Activated B cell treated with CpG ODN at 0.5 μM for 24 hours (primary cell): ENCODE results near the gene HNRNPM. TPM values are rescaled to one million over a fixed set of nuclear protein-coding genes. Genes with fewer than 3 reads are reported as not detected.
"Not testable (repeated sequence)": the region's sequence is repeated elsewhere in the genome, so short reads cannot be mapped to it uniquely, and the experiment has no call there.

ENCODE experiments used
- ATAC-seq: fragments of 200-7000 bp; cut with Tn5 transposase; one replicate; pipeline ENCODE4 v1.10.0; 2021; ENCODE audit warnings: low read depth, mild to moderate bottlenecking, moderate library complexity
- CTCF ChIA-PET: fragments of 350-600 bp; sonication (Branson Sonifier 250); formaldehyde crosslinking; loops from one replicate; lab custom pipeline; 2021; ENCODE audit warnings: antibody characterized with exemption; lab: Charles Lee
- POLR2A ChIA-PET: fragments of 350-600 bp; sonication (Branson Sonifier 250); formaldehyde crosslinking; loops from one replicate; lab custom pipeline; 2021; ENCODE audit warnings: antibody characterized with exemption; lab: Charles Lee
- DNase-seq: peaks from one replicate; pipeline ENCODE4 v3.0.0; 2022
- H3K27ac Mint-ChIP-seq: one replicate; pipeline ENCODE4 v1.8.0; 2020; ENCODE audit warnings: mixed read lengths
- H3K27me3 Mint-ChIP-seq: one replicate; pipeline ENCODE4 v1.8.0; 2021; ENCODE audit warnings: mixed read lengths
- H3K36me3 Mint-ChIP-seq: one replicate; pipeline ENCODE4 v1.8.0; 2021; ENCODE audit warnings: low read depth, mixed read lengths
- H3K4me1 Mint-ChIP-seq: one replicate; pipeline ENCODE4 v1.8.0; 2021; ENCODE audit warnings: mixed read lengths
- H3K4me3 Mint-ChIP-seq: one replicate; pipeline ENCODE4 v1.8.0; 2020; ENCODE audit warnings: mild to moderate bottlenecking, mixed read lengths
- H3K9me3 Mint-ChIP-seq: one replicate; pipeline ENCODE4 v1.8.0; 2020; ENCODE audit warnings: mixed read lengths
- CTCF ChIP-seq: fragments of 200-600 bp; IDR thresholded peaks from one replicate; pipeline ENCODE4 v1.8.0; 2022; ENCODE audit warnings: antibody characterized with exemption, mild to moderate bottlenecking
- intact Hi-C: fragments of 100-400 bp; cut with micrococcal nuclease; formaldehyde crosslinking; loops from one replicate; pipeline ENCODE4 v1.15.1; 2024
- total RNA-seq: library from RNA; stranded (reverse); gene quantifications from 2 replicates; pipeline ENCODE4 v1.2.3, GENCODE V29; 2022

Gene HNRNPM
- total RNA-seq, 1 donor from 2014 or later: 282 TPM

- no peak overlapping the region for H3K27ac Mint-ChIP-seq
- ChIA-PET CTCF (no interaction called here), POLR2A (interaction anchor here (0.6 to 0.7 kb wide), 2 partner anchors 129 to 136 kb away, joined by 3 read pairs; no protein-coding TSS in a partner anchor)
- ATAC-seq: no peak
- no peak for TF ChIP-seq CTCF
- no peaks in the 10 kb centered on the region for H3K9me3 Mint-ChIP-seq
- peaks cover 50% of the 10 kb centered on the region for H3K36me3 Mint-ChIP-seq
- intact Hi-C loops: no loop called here
- DNase-seq: no peak
- H3K4me1 Mint-ChIP-seq: peaks cover 2% of the 10 kb centered on the region
- no peaks in the 10 kb centered on the region for H3K27me3 Mint-ChIP-seq
- no peak overlapping the region for H3K4me3 Mint-ChIP-seq
Measured at GRCh38 chr19:8403820-8404109, 41.0 kb upstream of the HNRNPM start.

DNA sequence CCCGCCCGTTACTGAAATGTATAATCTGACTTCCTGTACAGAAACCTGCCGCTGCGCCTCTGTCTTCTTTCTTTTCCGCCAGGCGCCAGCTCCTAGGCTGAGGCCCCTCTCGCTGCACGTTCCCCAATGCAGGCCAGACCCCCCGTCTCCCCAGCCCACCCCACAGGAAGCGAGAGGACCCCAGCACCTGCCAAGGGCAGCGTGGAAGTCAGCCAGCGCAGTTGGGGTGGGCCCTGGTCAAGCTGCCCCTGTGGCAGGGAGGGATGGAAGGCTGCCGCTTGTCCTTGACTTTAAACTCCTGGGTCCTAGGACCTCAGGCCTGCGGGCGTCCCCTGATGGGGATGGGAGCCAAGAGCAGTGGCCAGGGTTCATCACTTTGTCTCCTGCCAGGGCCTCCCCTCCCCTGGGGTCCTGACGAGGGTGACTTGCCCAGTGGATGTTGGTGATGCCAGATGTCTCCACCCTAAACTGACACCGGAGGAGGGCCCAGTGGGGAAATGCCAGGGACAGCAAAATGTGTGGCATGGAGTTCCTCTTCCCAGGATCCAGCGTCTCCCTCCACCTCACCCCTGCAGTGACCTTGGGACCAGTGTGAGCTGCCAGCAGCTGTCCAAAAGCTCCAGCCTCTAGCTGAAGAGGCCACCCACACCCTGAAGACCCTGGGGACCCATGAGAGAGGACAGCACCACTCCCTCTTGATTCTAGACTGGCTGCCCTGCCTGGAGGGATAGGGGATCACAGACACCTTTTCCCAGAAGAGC, 40.2 kb upstream of the HNRNPM start:
- Mint-ChIP-seq H3K27ac (no peak overlapping the region), H3K27me3 (no peaks in the 10 kb centered on the region), H3K4me1 (no peaks in the 10 kb centered on the region), H3K36me3 (peaks cover 45% of the 10 kb centered on the region), H3K9me3 (no peaks in the 10 kb centered on the region), H3K4me3 (no peak overlapping the region)
- ChIA-PET POLR2A (interaction anchor here (1.1 kb wide), 1 partner anchor 40 kb away, joined by 3 read pairs; the partner anchor contains the start of gene HNRNPM), CTCF (no interaction called here)
- TF ChIP-seq CTCF: no peak
- DNase-seq (no peak), ATAC-seq (no peak)
- intact Hi-C loops: no loop called here

- H3K27ac Mint-ChIP-seq, intact Hi-C loops, H3K9me3 Mint-ChIP-seq, H3K27me3 Mint-ChIP-seq, H3K4me3 Mint-ChIP-seq, DNase-seq, H3K36me3 Mint-ChIP-seq, ATAC-seq, H3K4me1 Mint-ChIP-seq: not testable (repeated sequence)
- CTCF ChIA-PET: interaction anchor here (2.5 kb wide), 1 partner anchor 95 kb away, joined by 9 read pairs; no protein-coding TSS in a partner anchor
- POLR2A ChIA-PET: interaction anchor here (0.6 to 1.0 kb wide), 3 partner anchors 100 to 175 kb away, joined by 3 to 7 read pairs (median 7); partner anchors contain the start of gene ZNF414
Measured at GRCh38 chr19:8410718-8411117, 34.1 kb upstream of the HNRNPM start.

GRCh38 chr19:8412783-8413628, 31.8 kb upstream of the HNRNPM start, which contains the start of gene MARCHF2:
TSS of gene MARCHF2 (plus strand) at chr19:8413305. CDS start at chr19:8421841, 8,536 bp downstream.
- Mint-ChIP-seq H3K27ac (no peak within 1 kb of the TSS), H3K4me3 (peak within 1 kb of the TSS; percentile 70), H3K9me3 (no peaks in the 10 kb centered on the region), H3K4me1 (peaks cover 9% of the 10 kb centered on the region), H3K27me3 (no peaks in the 10 kb centered on the region), H3K36me3 (no peaks in the 10 kb centered on the region)
- ATAC-seq: peak; percentile 99
- intact Hi-C loops: loop anchor here (1.0 to 2.0 kb wide), 7 partner anchors 23 to 230 kb away; partner anchors contain the start of genes HNRNPM and RAB11B
- DNase-seq: peak; percentile 96
- TF ChIP-seq CTCF: no peak
- CTCF ChIA-PET: interaction anchor here (0.6 to 4.1 kb wide), 16 partner anchors 23 to 1074 kb away, joined by 3 to 44 read pairs (median 4); partner anchors contain the start of genes HNRNPM, MYO1F, RAB11B and ZNF414
- POLR2A ChIA-PET: interaction anchor here (0.7 to 4.7 kb wide), 14 partner anchors 8 to 202 kb away, joined by 3 to 56 read pairs (median 4); partner anchors contain the start of genes HNRNPM, MYO1F, NDUFA7 and RAB11B

DNA sequence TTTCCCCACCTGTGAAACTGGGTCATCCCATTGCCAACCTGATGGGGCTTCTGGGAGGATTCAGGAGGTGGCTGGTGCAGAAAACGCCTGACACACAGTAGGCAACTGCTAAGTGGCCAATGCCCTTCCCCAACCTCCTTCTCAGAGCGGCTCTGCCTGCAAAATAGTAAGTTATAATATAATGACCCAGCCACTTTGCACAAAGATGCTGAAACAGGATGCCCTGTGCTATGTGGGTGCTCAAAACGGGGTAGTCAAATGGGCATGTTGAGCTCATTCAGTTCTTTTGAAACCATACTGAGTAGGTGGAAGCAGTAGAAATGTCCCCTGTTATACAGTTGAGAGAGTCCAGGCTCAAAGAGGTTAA, 31.2 kb upstream of the HNRNPM start:
- ATAC-seq (no peak), DNase-seq (no peak)
- Mint-ChIP-seq H3K27me3 (no peaks in the 10 kb centered on the region), H3K36me3 (no peaks in the 10 kb centered on the region), H3K9me3 (no peaks in the 10 kb centered on the region), H3K4me1 (peaks cover 9% of the 10 kb centered on the region), H3K4me3 (peak overlapping the region; percentile 70), H3K27ac (no peak overlapping the region)
- TF ChIP-seq CTCF: no peak
- ChIA-PET CTCF (interaction anchor here (0.6 to 4.1 kb wide), 9 partner anchors 29 to 1075 kb away, joined by 3 to 44 read pairs (median 3); partner anchors contain the start of genes MYO1F and ZNF414), POLR2A (interaction anchor here (0.7 to 4.7 kb wide), 15 partner anchors 7 to 203 kb away, joined by 3 to 56 read pairs (median 4); partner anchors contain the start of genes ANGPTL4, HNRNPM, MYO1F and NDUFA7)
- intact Hi-C loops: loop anchor here (1.0 to 2.0 kb wide), 7 partner anchors 23 to 229 kb away; partner anchors contain the start of genes HNRNPM and RAB11B
